ENCODE data around the gene TWSG1.

- TF ChIP-seq GATA3 (IDR thresholded peaks at IDR 0.05; ENCODE audit: low read depth, low read length): no peak
- TF ChIP-seq GATA2 (IDR thresholded peaks at IDR 0.05; ENCODE audit: low read depth, low read length): no peak
Observed at GRCh38 chr18:9435041-9435440, 100.5 kb downstream of the TWSG1 start.
